ENCODE data around the gene RHO.

The RHO gene

GRCh38 chr3:129576514-129577352 is 48.3 kb downstream of the RHO start:
- Histone ChIP-seq H3K23ac (ENCODE audit: low read length) (no peak overlapping the region), H3K79me1 (ENCODE audit: low read length) (no peaks in the 10 kb centered on the region), H3K79me2 (ENCODE audit: control insufficient read depth, insufficient read depth, low read length) (no peaks in the 10 kb centered on the region), H2AK5ac (ENCODE audit: low read length) (no peak overlapping the region), H3K4ac (ENCODE audit: low read depth, low read length) (no peak overlapping the region), H3K4me2 (ENCODE audit: low read length) (no peak overlapping the region), H2BK5ac (ENCODE audit: low read length) (no peak overlapping the region), H3K27me3 (ENCODE audit: insufficient read depth, low read length, poor library complexity) (no peaks in the 10 kb centered on the region), H3K4me1 (ENCODE audit: control insufficient read depth, low read depth, low read length) (no peaks in the 10 kb centered on the region), H4K5ac (ENCODE audit: low read length) (no peak overlapping the region), H2BK15ac (replicated peaks; ENCODE audit: low read depth) (no peak overlapping the region), H4K8ac (ENCODE audit: low read depth, low read length) (no peak overlapping the region), H3K27ac (ENCODE audit: low read depth, low read length) (no peak overlapping the region), H3K36me3 (ENCODE audit: control insufficient read depth, insufficient read depth, low read length) (peaks cover 3% of the 10 kb centered on the region), H3K18ac (ENCODE audit: low read length) (no peak overlapping the region), H3K56ac (ENCODE audit: low read length) (no peak overlapping the region), H3K9ac (ENCODE audit: low read length) (no peak overlapping the region), H3K4me3 (ENCODE audit: low read length) (no peak overlapping the region), H2BK120ac (ENCODE audit: low read depth, low read length) (no peak overlapping the region)
- no peak for DNase-seq
- WGBS (ENCODE audit: extremely low coverage, insufficient coverage, low lambda C conversion rate): no CpG with 5 or more reads among the region's 18 CpGs

GRCh38 chr3:129577366-129577765 is 48.9 kb downstream of the RHO start:
- Histone ChIP-seq H3K79me2 (ENCODE audit: control insufficient read depth, insufficient read depth, low read length) (no peaks in the 10 kb centered on the region), H2BK5ac (ENCODE audit: low read length) (no peak overlapping the region), H4K8ac (ENCODE audit: low read depth, low read length) (no peak overlapping the region), H3K9ac (ENCODE audit: low read length) (no peak overlapping the region), H3K4me2 (ENCODE audit: low read length) (no peak overlapping the region), H3K4ac (ENCODE audit: low read depth, low read length) (no peak overlapping the region), H2BK120ac (ENCODE audit: low read depth, low read length) (no peak overlapping the region), H3K36me3 (ENCODE audit: control insufficient read depth, insufficient read depth, low read length) (peaks cover 3% of the 10 kb centered on the region), H3K18ac (ENCODE audit: low read length) (no peak overlapping the region), H3K56ac (ENCODE audit: low read length) (no peak overlapping the region), H3K23ac (ENCODE audit: low read length) (no peak overlapping the region), H3K27me3 (ENCODE audit: insufficient read depth, low read length, poor library complexity) (no peaks in the 10 kb centered on the region), H4K5ac (ENCODE audit: low read length) (no peak overlapping the region), H3K4me3 (ENCODE audit: low read length) (no peak overlapping the region), H2BK15ac (replicated peaks; ENCODE audit: low read depth) (no peak overlapping the region), H3K27ac (ENCODE audit: low read depth, low read length) (no peak overlapping the region), H2AK5ac (ENCODE audit: low read length) (no peak overlapping the region), H3K79me1 (ENCODE audit: low read length) (no peaks in the 10 kb centered on the region), H3K4me1 (ENCODE audit: control insufficient read depth, low read depth, low read length) (no peaks in the 10 kb centered on the region)
- no peak for DNase-seq
- WGBS (ENCODE audit: extremely low coverage, insufficient coverage, low lambda C conversion rate): no CpG with 5 or more reads among the region's 17 CpGs

- Histone ChIP-seq H3K4ac (ENCODE audit: low read depth, low read length) (no peak overlapping the region), H3K9ac (ENCODE audit: low read length) (no peak overlapping the region), H4K5ac (ENCODE audit: low read length) (no peak overlapping the region), H3K18ac (ENCODE audit: low read length) (no peak overlapping the region), H3K36me3 (ENCODE audit: control insufficient read depth, insufficient read depth, low read length) (peaks cover 6% of the 10 kb centered on the region), H3K4me2 (ENCODE audit: low read length) (no peak overlapping the region), H2AK5ac (ENCODE audit: low read length) (no peak overlapping the region), H3K79me2 (ENCODE audit: control insufficient read depth, insufficient read depth, low read length) (no peaks in the 10 kb centered on the region), H3K27ac (ENCODE audit: low read depth, low read length) (no peak overlapping the region), H4K8ac (ENCODE audit: low read depth, low read length) (no peak overlapping the region), H3K56ac (ENCODE audit: low read length) (no peak overlapping the region), H3K4me3 (ENCODE audit: low read length) (no peak overlapping the region), H3K79me1 (ENCODE audit: low read length) (no peaks in the 10 kb centered on the region), H3K23ac (ENCODE audit: low read length) (no peak overlapping the region), H2BK120ac (ENCODE audit: low read depth, low read length) (no peak overlapping the region), H3K27me3 (ENCODE audit: insufficient read depth, low read length, poor library complexity) (no peaks in the 10 kb centered on the region), H2BK15ac (replicated peaks; ENCODE audit: low read depth) (no peak overlapping the region), H3K4me1 (ENCODE audit: control insufficient read depth, low read depth, low read length) (no peaks in the 10 kb centered on the region), H2BK5ac (ENCODE audit: low read length) (no peak overlapping the region)
- no peak for DNase-seq
- WGBS (ENCODE audit: extremely low coverage, insufficient coverage, low lambda C conversion rate): no CpG with 5 or more reads among the region's 21 CpGs
Observed at GRCh38 chr3:129577925-129578786, 49.7 kb downstream of the RHO start.

- Histone ChIP-seq H3K18ac (ENCODE audit: low read length) (no peak overlapping the region), H3K4me2 (ENCODE audit: low read length) (no peak overlapping the region), H3K79me2 (ENCODE audit: control insufficient read depth, insufficient read depth, low read length) (no peaks in the 10 kb centered on the region), H3K4me3 (ENCODE audit: low read length) (no peak overlapping the region), H4K5ac (ENCODE audit: low read length) (no peak overlapping the region), H3K4me1 (ENCODE audit: control insufficient read depth, low read depth, low read length) (no peaks in the 10 kb centered on the region), H2BK5ac (ENCODE audit: low read length) (no peak overlapping the region), H2BK15ac (replicated peaks; ENCODE audit: low read depth) (no peak overlapping the region), H3K27me3 (ENCODE audit: insufficient read depth, low read length, poor library complexity) (no peaks in the 10 kb centered on the region), H3K4ac (ENCODE audit: low read depth, low read length) (no peak overlapping the region), H2AK5ac (ENCODE audit: low read length) (no peak overlapping the region), H4K8ac (ENCODE audit: low read depth, low read length) (no peak overlapping the region), H2BK120ac (ENCODE audit: low read depth, low read length) (no peak overlapping the region), H3K9ac (ENCODE audit: low read length) (no peak overlapping the region), H3K27ac (ENCODE audit: low read depth, low read length) (no peak overlapping the region), H3K36me3 (ENCODE audit: control insufficient read depth, insufficient read depth, low read length) (peaks cover 6% of the 10 kb centered on the region), H3K23ac (ENCODE audit: low read length) (no peak overlapping the region), H3K79me1 (ENCODE audit: low read length) (no peaks in the 10 kb centered on the region), H3K56ac (ENCODE audit: low read length) (no peak overlapping the region)
- WGBS (ENCODE audit: extremely low coverage, insufficient coverage, low lambda C conversion rate): no CpG with 5 or more reads among the region's 10 CpGs
- DNase-seq: no peak
Observed at GRCh38 chr3:129579991-129580390, 51.6 kb downstream of the RHO start.

GRCh38 chr3:129581623-129582022 is 53.2 kb downstream of the RHO start:
- no peaks in the 10 kb centered on the region for H3K79me1 ChIP-seq (ENCODE audit: low read length)
- no peak overlapping the region for H2BK15ac ChIP-seq (replicated peaks; ENCODE audit: low read depth)
- H2BK5ac ChIP-seq (ENCODE audit: low read length): no peak overlapping the region
- no peak overlapping the region for H3K4me2 ChIP-seq (ENCODE audit: low read length)
- no peak overlapping the region for H4K8ac ChIP-seq (ENCODE audit: low read depth, low read length)
- no peaks in the 10 kb centered on the region for H3K4me1 ChIP-seq (ENCODE audit: control insufficient read depth, low read depth, low read length)
- no peak for DNase-seq
- H3K27me3 ChIP-seq (ENCODE audit: insufficient read depth, low read length, poor library complexity): no peaks in the 10 kb centered on the region
- H3K9ac ChIP-seq (ENCODE audit: low read length): no peak overlapping the region
- H3K4ac ChIP-seq (ENCODE audit: low read depth, low read length): no peak overlapping the region
- no peak overlapping the region for H3K27ac ChIP-seq (ENCODE audit: low read depth, low read length)
- H3K4me3 ChIP-seq (ENCODE audit: low read length): no peak overlapping the region
- H4K5ac ChIP-seq (ENCODE audit: low read length): no peak overlapping the region
- no peak overlapping the region for H2AK5ac ChIP-seq (ENCODE audit: low read length)
- WGBS (ENCODE audit: extremely low coverage, insufficient coverage, low lambda C conversion rate): no CpG with 5 or more reads among the region's 8 CpGs
- H2BK120ac ChIP-seq (ENCODE audit: low read depth, low read length): no peak overlapping the region
- no peak overlapping the region for H3K23ac ChIP-seq (ENCODE audit: low read length)
- H3K18ac ChIP-seq (ENCODE audit: low read length): no peak overlapping the region
- no peaks in the 10 kb centered on the region for H3K79me2 ChIP-seq (ENCODE audit: control insufficient read depth, insufficient read depth, low read length)
- peaks cover 5% of the 10 kb centered on the region for H3K36me3 ChIP-seq (ENCODE audit: control insufficient read depth, insufficient read depth, low read length)
- H3K56ac ChIP-seq (ENCODE audit: low read length): no peak overlapping the region
